ENCODE data around the gene GATAD1.
"Not testable (repeated sequence)": the region's sequence is repeated elsewhere in the genome, so short reads cannot be mapped to it uniquely, and the experiment has no call there.

Gene GATAD1

GRCh38 chr7:92461027-92462003 lies 14.0 kb downstream of the GATAD1 start:
- no peaks in the 10 kb centered on the region for H3K4me1 Mint-ChIP-seq
- no peak overlapping the region for H3K27ac Mint-ChIP-seq
- DNase-seq (peak; percentile 9 to 21), ATAC-seq (peak; percentile 68)
- no peaks in the 10 kb centered on the region for H3K27me3 Mint-ChIP-seq
- no peaks in the 10 kb centered on the region for H3K9me3 Mint-ChIP-seq
- H3K4me3 Mint-ChIP-seq, result no peak overlapping the region

DNA sequence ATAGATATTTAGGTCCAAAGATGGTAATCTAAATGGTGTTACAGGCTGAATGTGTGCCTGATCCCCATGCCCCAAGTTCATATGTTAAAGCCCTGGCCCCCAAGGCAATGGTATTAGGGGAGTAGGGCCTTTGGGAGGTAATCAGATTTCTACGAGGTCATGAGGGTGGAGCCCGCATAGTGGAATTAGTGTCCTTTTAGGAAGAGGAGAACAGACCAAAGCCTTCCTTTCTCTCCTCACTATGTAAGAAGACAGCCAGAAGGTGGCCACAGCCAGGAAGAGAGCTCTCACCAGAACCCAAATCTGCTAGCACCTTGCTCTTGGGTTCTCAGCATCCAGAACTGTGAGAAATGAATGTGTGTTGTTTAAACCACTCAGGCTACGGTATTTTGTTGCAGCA lies 15.3 kb downstream of the GATAD1 start:
- DNase-seq (no peak), ATAC-seq (no peak)
- Mint-ChIP-seq H3K4me1 (no peaks in the 10 kb centered on the region), H3K27ac (no peak overlapping the region), H3K27me3 (no peaks in the 10 kb centered on the region), H3K4me3 (no peak overlapping the region), H3K9me3 (peaks cover 0 to 4% of the 10 kb centered on the region in 2 donors)

DNA sequence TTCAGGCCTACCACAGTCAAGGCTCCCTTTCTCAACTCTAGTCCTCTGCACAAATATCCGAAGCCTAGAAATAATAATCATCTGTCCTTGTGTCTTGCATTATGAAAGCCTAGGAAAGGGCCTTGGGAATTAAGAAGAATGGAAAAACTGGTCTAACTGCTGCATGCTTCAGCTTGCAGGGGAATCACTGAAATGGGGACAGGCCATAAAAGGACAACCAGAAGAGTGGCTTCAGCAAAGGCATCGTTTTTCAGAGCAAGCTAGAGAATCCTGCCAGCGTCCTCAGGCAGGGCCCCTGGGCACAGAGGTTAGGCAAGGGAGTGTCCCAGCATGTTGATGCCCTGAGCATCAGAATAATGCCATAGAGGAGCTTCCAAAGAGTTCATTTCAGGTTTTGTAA lies 17.2 kb downstream of the GATAD1 start:
- peaks cover 0 to 23% of the 10 kb centered on the region in 2 donors for H3K9me3 Mint-ChIP-seq
- ATAC-seq, result no peak
- no peaks in the 10 kb centered on the region for H3K27me3 Mint-ChIP-seq
- DNase-seq, result no peak
- H3K27ac Mint-ChIP-seq, result no peak overlapping the region
- H3K4me1 Mint-ChIP-seq, result no peaks in the 10 kb centered on the region
- no peak overlapping the region for H3K4me3 Mint-ChIP-seq

DNA sequence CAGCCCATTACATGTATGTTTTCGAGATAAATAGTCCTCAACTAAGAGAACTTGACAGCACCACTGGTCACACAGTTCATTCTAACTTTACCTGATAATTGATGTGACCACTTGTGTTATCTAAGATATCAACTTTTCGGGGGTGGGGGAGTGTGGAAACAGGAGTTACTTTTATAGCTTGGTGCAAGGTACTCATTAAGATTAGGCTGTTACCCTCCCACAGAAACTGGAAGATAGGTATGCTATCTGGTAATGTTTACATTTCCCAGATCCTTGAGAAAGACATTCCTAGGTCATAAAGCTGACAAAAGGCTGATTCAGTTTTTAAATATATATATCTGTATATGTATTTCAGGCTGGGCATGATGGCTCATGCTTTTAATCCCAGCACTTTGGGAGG lies 19.4 kb downstream of the GATAD1 start:
- no peak overlapping the region for H3K4me3 Mint-ChIP-seq
- ATAC-seq, result no peak
- H3K9me3 Mint-ChIP-seq, result peaks cover 0 to 23% of the 10 kb centered on the region in 2 donors
- H3K27ac Mint-ChIP-seq, result no peak overlapping the region
- no peaks in the 10 kb centered on the region for H3K4me1 Mint-ChIP-seq
- no peaks in the 10 kb centered on the region for H3K27me3 Mint-ChIP-seq
- no peak for DNase-seq

GRCh38 chr7:92468589-92468988 lies 21.3 kb downstream of the GATAD1 start:
- not testable (repeated sequence) for ATAC-seq, H3K4me1 Mint-ChIP-seq, DNase-seq, H3K27me3 Mint-ChIP-seq, H3K4me3 Mint-ChIP-seq, H3K27ac Mint-ChIP-seq
- peaks cover 0 to 23% of the 10 kb centered on the region in 2 donors for H3K9me3 Mint-ChIP-seq

GRCh38 chr7:92473989-92474388 lies 26.7 kb downstream of the GATAD1 start:
- H3K4me3 Mint-ChIP-seq, H3K9me3 Mint-ChIP-seq, H3K27ac Mint-ChIP-seq, ATAC-seq, H3K4me1 Mint-ChIP-seq, DNase-seq, H3K27me3 Mint-ChIP-seq: not testable (repeated sequence)

DNA sequence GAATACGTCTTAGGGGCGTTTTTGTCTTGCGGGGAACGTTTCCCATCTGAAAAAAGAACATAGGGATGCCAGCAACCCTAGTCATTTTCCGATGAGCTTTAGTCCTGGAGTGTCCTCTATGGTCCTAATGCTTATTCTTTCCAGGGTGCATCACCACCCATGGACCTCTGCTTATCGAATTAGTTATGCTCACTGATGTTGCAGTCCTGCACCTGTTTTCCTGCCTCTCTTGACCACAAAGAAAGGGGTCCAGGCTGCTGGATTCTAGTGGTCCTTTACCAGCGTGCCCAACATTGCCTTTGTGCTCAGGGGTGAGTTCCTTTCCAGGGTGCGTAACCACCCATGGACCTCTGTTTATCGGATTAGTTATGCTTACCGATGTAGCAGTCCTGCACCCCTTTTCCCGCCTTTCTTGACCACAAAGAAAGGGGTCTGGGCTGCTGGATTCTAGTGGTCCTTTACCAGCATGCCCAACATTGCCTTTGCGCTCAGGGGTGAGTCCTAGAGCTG lies 28.0 kb downstream of the GATAD1 start:
- H3K4me3 Mint-ChIP-seq, H3K27ac Mint-ChIP-seq, H3K9me3 Mint-ChIP-seq, DNase-seq, H3K4me1 Mint-ChIP-seq, ATAC-seq, H3K27me3 Mint-ChIP-seq: not testable (repeated sequence)

GRCh38 chr7:92475851-92476590 lies 28.7 kb downstream of the GATAD1 start:
- H3K27ac Mint-ChIP-seq, result not testable (repeated sequence)

GRCh38 chr7:92477681-92478080 lies 30.4 kb downstream of the GATAD1 start, which contains the start of gene ERVW-1:
ERVW-1 (minus strand) TSS chr7:92477946; CDS start chr7:92470381, 7,565 bp downstream.
- not testable (repeated sequence) for H3K4me1 Mint-ChIP-seq, H3K27ac Mint-ChIP-seq, H3K27me3 Mint-ChIP-seq, DNase-seq, H3K9me3 Mint-ChIP-seq, H3K4me3 Mint-ChIP-seq, ATAC-seq

More at GRCh38 chr7:92475851-92476590, 28.7 kb downstream of the GATAD1 start:
- H3K9me3 Mint-ChIP-seq, ATAC-seq, H3K4me3 Mint-ChIP-seq, H3K27me3 Mint-ChIP-seq, DNase-seq, H3K4me1 Mint-ChIP-seq: not testable (repeated sequence)

DNA sequence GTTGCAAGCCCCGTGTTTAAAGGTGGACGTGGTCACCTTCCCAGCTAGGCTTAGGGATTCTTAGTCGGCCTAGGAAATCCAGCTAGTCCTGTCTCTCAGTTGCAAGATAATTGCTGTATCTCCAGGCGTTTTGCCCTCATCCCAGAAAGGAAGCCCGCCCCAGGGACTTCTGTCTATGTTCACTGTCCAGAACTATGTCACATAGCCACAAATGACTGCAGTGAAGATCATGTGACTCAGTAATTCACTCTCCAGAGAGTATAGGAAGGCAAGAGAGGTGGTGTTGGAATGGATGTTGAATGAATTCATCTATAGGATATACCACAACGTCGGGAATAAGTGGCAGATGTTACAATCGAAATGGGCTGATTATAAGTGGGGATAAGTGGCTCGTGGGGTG lies 30.8 kb downstream of the GATAD1 start:
- H3K4me3 Mint-ChIP-seq, result no peak overlapping the region
- no peak for DNase-seq
- no peaks in the 10 kb centered on the region for H3K9me3 Mint-ChIP-seq
- no peaks in the 10 kb centered on the region for H3K27me3 Mint-ChIP-seq
- H3K27ac Mint-ChIP-seq, result no peak overlapping the region
- no peaks in the 10 kb centered on the region for H3K4me1 Mint-ChIP-seq
- no peak for ATAC-seq

GRCh38 chr7:92478711-92479110 lies 31.4 kb downstream of the GATAD1 start:
- ATAC-seq (no peak), DNase-seq (no peak)
- no peaks in the 10 kb centered on the region for H3K4me1 Mint-ChIP-seq
- no peak overlapping the region for H3K4me3 Mint-ChIP-seq
- H3K9me3 Mint-ChIP-seq, result no peaks in the 10 kb centered on the region
- H3K27me3 Mint-ChIP-seq, result no peaks in the 10 kb centered on the region
- no peak overlapping the region for H3K27ac Mint-ChIP-seq

- not testable (repeated sequence) for H3K27ac Mint-ChIP-seq, H3K9me3 Mint-ChIP-seq, H3K4me3 Mint-ChIP-seq, DNase-seq, H3K27me3 Mint-ChIP-seq, ATAC-seq, H3K4me1 Mint-ChIP-seq
These were observed 31.9 kb downstream of the GATAD1 start for GRCh38 chr7:92479146-92479545.

GRCh38 chr7:92483624-92484023 lies 36.3 kb downstream of the GATAD1 start:
- ATAC-seq, DNase-seq, H3K27ac Mint-ChIP-seq, H3K4me3 Mint-ChIP-seq, H3K4me1 Mint-ChIP-seq, H3K9me3 Mint-ChIP-seq, H3K27me3 Mint-ChIP-seq: not testable (repeated sequence)

DNA sequence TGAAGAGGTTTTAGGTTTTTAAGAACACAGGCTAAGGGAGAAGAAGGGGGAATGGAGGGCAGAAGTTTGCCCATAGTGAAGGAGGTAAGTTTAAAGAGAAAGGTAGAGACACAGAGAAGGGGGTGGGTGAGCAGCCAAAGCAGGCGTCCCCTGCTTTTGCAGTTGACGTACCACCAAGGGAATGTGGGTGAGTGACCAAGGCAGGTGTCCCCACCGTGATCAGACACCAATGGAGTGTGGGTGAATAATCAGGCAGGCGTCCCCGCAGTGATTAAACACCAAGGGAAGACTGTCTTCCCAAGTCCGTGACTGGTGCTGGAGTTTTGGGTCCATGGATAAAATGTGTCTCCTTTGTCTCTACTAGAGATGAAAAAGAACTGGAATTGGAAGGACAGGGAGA lies 36.9 kb downstream of the GATAD1 start:
- DNase-seq, H3K4me1 Mint-ChIP-seq, ATAC-seq, H3K27me3 Mint-ChIP-seq, H3K27ac Mint-ChIP-seq, H3K4me3 Mint-ChIP-seq, H3K9me3 Mint-ChIP-seq: not testable (repeated sequence)

DNA sequence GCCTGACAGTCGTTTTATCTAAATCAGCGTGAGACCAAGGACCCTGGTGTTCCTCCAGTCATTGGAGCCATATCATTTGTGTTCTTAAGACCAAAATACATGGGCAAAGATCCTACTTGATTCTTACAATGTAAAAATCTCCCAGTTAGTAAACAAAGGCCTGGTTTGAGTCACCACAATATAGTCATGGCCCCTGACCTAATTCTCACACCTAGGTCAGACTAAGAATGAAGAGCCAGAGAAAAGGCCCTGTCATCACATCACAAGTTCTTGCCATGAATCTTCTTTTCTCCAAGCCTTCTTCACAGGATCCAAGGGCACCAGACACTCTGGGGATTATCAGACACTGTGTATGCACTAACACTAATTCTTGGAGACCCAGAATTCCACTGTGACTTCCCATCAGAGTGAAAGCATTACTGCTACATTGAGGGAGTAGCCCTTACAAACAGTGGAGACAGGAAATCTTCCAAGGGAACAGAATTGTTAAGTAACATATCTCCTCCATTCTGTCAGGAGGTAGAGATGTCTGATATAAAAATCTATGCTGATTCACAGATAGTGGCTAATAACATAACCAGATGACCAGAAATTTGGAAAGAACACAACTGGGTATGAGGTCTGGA lies 38.1 kb downstream of the GATAD1 start:
- Mint-ChIP-seq H3K27me3 (no peaks in the 10 kb centered on the region), H3K27ac (no peak overlapping the region), H3K4me3 (no peak overlapping the region), H3K4me1 (no peaks in the 10 kb centered on the region), H3K9me3 (no peaks in the 10 kb centered on the region)
- no peak for DNase-seq
- ATAC-seq, result peak; percentile 54
